HG03439 (cell line): ENCODE measurements around the gene SHMT2.

Experiments
- ATAC-seq: cut with Tn5 transposase; IDR thresholded peaks from one replicate; pipeline ENCODE4 v1.9.1; 2021; ENCODE audit warnings: mild to moderate bottlenecking, moderate library complexity; ENCODE audit not compliant: unreplicated experiment

The SHMT2 gene

DNA sequence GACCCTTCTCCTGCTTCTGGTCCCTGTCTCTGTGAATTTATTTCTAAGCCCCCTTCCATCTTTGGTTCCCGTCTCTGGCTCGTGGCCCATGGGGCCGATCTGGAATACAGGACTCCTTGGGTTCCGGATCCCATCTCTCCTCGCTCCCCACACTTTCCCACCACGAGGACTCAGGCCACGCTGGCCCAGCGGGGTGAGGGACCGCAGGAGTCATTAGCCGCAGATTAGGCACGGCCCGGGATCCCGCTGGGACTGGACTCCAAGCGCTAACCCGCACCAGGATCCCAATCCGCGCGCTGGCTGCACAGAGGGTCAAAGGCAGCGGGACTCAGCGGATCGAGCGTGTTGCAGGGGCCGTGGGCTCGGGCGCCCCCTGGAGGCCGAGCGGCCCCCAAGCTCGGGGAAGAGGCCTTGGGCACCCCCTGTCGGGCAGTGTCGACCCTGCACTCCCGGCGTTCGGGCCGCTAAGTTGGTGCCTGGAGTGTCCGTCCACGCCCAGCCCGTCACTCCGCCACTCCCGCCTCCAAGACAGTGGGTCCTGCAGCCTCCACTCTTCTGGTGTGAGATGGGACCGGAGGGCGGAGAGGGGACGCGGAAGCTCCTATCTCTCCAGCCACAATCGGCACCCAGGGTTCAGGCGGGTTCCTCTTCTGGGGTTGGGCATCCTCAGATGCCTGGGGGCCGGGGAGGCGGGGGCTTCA lies 9.5 kb downstream of the SHMT2 start:
- ATAC-seq, result peak; percentile 51

DNA sequence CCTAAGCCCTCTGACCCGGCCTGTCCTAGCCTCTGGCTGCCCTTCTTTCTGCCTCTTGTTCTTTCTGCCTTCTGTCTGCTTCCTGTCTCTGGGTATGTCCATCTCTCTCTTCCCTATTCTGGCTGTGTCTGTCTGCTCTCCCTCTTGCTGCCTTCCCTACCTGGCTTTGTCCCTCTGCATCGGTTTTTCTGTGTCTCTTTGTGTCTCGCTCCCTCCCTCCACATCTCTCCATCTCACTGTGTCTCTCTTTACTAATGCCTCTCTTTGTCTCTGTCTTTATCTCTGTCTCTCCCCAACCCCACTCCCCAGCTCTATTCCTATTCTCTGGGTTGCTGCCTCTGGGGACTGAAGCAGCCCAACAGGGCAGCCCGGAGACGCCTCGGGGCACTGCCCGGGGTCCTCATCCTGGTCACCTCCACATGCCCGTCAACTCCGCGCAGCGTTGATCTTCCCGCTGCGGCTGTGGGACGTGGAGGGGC lies 10.1 kb downstream of the SHMT2 start:
- ATAC-seq, result no peak

DNA sequence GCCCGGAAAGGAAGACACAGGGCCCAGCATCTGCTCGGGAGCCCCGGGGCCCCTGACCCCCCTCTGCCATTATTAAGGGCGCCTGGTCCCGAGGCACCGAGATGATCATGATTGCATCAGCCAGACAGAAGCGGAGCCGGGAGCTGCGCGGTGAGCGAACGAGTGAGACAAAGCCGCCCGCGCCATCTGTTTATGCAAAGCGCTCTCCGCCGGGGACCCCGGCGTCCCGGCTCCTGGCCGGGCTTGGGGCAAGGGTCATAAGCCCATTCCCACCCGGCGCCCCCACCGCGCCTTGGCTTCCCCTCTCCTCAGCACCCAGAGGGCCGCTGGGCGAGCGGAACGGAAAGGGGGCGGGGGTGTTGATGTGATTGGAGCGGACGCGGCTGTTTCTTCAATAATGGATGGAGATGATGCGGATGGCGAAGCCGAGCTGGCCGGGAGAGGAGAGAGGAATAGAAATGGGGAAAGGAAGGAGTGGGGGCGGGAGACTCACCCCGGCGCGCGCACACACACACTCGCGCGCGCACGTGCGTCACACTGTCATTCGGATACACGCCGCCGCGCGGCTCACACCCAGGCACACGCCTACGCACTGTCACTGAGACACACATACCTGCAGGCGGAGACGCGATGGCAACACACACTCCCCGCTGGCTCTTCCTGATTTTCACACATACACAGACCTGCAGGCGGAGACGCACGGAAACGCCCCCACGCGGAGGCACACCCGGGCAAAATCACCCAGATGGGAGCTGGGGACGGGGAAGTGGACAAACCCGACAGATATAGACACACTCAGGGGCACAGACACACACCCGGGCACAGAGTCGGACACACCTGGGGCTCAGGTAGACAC lies 10.8 kb downstream of the SHMT2 start:
- ATAC-seq, result peak; percentile 28

DNA sequence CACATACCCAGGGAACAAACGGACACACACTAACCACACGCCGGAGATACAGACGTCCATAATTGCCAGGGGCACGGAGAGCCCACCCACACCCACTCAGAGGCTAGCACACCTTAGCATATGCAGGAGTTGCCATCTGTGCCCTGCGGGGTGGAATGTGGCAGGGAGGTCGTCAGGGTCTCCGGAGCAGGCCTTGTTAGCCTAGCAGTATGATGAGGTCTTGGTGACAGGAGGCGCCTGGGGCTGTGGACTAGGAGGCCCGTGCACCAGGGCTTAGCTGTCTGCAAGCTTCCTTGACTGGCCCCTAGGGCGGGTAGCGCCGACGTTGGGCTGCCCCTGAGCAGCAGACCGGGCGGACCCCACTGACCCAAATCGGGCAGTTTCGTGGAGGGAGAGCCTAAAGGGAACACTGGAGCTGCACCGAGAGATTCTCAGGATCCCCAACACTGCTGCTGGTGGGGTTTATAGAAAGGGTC lies 11.5 kb downstream of the SHMT2 start:
- no peak for ATAC-seq

DNA sequence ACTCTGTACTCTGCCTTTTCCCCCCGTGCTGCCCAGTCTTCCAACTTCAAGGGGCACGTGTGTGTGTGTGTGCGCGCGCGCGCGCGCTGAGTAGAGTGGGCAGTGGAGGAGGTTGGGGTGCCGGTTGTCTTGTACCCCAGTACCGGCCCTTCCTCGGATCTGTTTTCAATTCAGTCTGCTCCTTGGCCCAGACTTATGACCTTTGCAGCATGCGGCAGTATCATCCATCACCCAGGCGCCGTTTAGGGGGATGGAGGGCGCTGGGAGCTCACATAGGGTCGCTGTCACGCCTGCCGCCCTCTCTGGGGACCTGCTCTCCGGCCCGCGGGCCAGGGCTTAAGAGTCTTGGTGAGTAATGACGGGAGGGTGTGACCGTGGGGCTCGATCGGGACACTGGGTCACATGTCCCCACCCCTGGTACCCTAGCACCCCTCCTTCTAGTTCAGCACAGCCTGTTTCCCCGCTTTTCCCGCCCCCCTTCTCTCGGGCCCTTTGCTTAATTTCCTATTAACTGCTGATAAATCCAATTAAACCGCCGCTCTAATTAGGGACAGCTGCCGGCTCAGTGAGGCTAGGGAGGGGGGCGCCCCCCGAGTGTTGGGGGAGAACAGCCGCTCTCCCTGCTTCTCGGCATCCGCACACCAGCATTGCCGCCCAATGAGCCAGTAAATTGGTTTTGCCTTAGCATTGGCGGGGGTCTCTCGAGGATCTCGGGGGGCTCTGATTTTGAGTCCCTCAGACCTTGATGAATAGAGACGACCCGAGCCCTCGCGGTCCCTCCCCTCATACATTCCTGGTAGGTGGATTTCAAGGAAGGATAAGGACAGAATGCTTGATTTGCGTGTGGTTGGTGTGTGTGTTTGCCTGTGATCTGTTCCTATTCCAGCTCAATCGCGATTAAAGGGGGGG lies 12.1 kb downstream of the SHMT2 start:
- ATAC-seq, result no peak

DNA sequence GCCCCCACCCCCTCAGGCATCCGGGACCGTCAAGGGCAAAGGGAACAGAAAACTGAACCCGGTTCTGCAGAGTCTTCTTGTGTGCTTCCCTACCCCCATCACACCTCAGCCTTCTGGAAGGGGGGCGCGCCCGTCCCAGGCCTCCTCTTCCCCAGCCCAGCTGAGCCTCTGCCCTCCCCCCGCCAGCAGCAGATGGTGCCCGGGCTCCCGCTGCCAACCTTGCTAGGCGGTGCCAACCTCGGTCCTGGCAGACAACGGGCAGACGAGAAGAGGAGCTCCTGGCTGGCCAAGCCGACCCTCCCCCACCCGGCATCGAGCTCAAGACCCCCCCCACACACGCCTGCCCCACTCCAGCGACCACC lies 12.8 kb downstream of the SHMT2 start:
- no peak for ATAC-seq

DNA sequence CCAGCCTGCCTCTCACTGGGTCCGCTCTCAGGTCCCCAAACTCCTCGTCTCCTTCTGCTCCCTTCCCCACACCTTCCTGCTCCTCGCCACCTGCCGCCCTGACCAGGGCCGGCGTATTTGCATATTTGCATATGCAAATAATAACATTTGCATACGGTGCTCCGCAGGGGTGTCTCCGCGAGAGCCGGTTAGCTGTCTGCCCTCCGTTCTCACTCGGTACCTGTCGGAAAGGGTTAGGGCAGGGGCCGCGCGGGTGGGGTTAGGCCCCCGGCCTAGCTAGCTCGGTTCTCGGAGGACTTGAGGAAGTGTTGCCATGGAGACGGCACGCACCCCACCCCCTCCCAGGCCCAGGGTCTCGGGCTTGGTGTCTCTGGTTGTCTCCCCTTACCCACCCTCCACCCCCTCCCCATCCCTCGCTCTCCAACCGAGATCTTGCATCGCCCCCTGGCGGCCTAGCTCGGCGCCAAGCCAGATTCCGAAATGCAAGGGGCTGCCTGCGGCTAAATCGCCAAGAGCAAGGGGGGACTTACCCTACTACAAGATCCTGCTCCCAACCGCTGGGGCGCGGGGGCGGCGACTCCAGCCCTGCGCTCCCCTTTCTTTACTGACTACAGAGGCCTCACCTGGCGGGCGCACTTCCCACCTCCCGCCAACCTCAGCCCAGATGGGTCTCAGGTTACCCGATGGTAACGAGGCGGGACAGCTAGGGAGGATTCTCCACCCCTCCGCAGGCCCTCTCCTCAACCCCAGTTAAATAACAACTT lies 13.4 kb downstream of the SHMT2 start:
- ATAC-seq, result no peak

DNA sequence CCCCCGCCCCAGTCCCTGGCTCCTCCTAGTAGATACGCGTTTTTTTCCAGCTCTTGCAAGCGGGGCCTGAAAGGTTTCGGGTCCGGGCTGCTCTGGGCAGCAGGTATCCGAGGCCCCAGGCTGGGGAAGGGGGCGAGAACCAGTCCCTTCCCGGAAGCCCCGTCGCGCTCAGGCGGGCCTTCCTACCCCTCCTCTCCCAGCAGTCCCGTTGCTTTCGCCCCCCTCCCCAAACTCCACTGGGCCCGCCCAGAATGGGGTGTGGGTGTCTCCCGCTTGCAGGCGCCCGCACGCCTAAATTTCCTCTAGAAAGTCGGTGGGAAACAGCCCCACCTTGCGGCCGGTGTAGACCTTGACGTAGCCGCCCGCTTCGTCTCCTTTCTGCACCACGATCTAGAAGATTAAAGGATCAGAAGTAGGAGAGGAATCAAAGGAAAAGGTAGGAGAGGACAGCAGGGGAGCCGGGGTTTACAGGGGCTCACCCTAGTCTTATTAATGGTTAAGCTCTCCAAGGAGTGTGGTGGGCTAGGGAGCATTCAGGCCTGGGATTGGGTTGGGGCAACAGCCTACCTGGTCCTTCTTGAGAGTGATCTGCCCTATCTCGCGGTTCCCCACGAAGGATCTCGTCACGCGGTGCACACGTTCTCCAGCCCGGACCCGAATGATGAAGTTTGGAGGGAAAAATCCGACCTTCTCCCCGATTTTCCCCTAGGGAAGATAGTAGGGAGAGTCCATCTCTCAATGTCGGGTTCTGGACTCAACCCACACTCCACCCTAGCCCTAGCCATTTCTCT lies 14.2 kb downstream of the SHMT2 start:
- no peak for ATAC-seq

DNA sequence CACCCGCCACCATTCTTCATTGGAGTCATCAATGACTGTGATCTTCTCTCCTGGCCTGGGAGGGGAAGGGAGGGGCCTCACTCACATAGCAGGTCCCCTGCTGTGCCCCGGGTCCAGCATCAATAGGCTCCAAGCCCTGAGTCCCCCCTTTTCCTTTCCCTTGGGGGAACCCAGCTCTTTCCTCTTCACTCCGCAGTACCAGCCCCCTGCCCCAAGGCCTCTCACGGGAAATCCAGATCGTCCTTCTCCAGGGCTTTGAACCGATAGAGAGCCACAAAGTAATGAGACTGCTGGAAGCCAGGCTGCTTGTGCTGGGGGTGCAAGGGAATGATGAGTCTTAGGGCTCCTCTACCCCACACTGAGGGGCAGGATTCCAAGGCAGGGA lies 14.8 kb downstream of the SHMT2 start:
- no peak for ATAC-seq

DNA sequence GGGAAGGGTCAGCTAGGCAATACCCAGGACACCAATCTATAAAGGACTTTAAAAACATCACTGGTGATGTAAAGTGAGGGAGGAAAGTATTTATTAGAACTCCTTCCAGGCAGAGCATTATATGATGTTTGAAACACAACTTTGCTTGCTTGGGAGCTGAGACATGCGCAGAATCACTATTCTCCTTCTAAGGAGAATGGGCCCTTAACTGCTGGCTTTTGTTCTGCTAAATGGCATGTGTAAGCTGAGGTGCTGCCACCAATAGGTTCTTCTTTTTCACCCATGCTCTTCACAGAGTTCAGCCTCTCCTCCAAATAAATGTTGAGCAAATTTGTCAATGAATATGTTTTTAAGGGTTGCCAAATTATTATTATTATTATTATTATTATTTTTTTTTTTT lies 17.5 kb downstream of the SHMT2 start:
- ATAC-seq, result no peak

DNA sequence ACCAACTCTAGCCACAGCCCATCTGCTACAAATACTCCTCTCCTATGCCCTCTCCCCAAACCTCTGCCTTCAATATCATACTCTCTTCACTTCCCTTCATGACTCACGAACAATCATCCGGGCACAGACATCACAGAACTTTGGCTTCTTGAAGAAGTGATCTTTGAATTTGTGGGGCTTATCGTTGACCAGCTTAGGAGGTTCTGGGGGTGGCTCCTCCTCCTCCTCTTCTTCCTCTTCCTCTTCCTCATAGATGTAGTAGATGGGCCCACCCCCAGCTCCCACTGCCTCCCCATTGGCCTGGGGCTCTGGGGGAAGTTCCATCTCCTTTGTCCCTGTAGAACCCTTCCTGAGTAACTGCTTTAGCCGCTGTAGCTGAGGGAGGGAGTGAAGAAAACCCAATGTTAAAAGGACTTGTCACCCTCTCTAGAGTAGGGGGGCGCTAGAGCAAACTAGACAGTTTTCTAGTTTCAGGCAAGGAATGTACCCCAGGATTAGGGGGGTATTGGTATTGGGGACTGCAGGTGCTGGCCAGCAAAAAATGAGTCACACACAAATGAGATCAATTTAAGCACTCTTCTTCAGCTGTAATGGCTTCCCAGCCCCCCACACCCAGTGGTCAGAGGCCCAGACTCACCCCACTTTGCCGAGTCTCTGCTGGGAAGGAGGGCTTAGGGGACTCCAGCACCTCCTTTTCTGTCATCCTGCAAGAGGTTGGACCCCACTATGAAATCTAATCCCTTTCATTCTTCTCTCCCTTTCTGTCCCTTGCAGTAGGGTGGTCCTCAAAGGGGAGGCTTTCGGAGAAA lies 19.6 kb downstream of the SHMT2 start:
- no peak for ATAC-seq

DNA sequence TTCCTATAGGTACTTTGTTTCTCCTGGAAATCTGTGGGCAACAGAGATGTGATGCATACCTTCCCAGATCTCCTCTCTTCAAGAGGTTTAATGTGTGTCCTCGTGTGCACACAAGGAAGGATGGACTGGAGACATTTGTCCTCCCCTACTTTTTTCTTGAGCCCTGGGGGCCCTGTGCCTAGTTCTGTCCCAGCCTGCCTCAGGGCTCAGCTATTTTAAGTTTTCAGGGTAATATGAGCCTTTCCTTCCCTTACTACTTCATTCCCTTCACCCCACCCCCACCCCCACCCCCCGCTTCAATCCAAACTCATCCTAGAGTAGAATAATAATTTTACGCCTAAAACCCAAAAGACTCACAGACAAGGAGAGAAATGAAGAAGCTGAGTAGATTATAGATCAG lies 21.0 kb downstream of the SHMT2 start:
- ATAC-seq, result no peak

DNA sequence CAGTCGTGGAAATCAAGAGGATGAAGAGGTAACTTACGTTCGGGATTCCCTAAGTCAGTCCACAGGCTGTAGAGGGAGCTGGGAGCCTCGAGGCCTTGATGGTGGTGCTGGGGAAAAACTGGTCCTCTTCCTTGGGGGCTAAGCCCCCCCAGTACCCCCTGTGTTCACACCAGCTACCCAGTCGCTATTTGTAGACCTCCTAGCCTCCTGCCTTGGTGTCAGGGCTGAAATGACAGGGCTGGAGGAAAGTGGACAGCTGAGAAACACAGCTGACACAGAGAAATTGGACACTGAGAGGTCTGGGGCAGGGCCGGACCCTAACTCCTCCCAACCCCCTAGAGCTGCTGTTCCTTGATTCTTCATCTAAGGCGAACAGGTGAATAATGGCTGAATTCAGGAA lies 21.4 kb downstream of the SHMT2 start, which contains the start of gene STAC3:
Gene STAC3 (minus strand): TSS at position 232 of the 400 bp plus-strand sequence. CDS start 1,551 bp downstream, outside the sequence.
- no peak for ATAC-seq

DNA sequence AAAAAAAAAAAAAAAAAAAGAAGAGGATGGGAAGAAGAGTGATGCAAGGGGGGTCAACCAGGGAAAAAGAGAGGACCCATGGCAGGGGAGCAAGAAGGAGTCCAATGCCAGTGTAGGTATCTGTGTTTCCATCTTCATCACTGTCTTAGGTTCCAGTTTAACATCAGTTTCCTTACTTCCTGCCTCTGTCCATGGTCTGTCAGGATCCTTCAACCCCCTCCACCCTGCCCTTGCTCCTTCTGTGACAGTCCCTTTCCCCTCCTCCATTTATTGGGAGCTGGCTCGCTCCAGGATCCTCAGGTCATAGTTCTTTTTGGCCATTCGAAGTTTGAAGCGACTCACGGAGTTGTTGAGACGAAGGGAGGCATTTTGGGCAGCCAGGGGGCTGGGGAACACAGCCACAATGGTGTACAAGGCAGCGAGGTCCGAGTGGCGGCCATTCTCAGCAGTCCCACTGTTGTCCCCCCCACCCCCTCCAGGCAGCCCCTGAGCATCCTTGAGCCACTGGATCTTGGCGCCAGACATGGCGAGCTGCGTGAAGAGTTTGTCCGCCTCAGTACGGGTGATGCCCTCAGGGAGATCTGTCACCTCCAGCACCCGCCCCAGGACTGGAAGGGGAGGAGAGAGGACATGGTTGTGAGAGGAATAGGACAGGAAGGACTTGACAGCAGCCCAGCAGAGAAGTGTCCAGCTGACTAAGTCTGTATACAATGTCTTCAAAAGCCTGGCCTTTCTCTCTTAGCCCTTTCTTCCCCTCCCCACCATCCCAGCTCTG lies 25.2 kb downstream of the SHMT2 start:
- no peak for ATAC-seq

DNA sequence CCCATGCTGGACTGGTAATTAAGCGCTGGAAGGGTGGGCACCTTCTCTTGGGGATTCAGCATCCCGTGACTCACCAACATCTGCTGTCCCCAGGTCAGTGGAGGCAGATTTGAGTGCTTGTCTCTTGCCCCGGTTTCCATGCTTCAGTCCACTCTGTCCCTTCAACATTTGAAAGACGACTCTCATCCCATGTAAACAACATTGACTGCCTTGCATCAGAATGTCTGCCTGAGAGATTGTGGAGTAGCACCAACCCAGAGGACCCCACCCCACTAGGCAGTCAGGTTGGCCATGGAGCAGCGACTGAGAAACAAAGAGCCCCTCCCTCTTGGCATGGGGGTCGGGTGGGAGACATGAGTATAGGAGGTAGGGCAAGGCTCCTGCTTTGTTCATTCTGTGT lies 26.4 kb downstream of the SHMT2 start:
- ATAC-seq, result no peak

DNA sequence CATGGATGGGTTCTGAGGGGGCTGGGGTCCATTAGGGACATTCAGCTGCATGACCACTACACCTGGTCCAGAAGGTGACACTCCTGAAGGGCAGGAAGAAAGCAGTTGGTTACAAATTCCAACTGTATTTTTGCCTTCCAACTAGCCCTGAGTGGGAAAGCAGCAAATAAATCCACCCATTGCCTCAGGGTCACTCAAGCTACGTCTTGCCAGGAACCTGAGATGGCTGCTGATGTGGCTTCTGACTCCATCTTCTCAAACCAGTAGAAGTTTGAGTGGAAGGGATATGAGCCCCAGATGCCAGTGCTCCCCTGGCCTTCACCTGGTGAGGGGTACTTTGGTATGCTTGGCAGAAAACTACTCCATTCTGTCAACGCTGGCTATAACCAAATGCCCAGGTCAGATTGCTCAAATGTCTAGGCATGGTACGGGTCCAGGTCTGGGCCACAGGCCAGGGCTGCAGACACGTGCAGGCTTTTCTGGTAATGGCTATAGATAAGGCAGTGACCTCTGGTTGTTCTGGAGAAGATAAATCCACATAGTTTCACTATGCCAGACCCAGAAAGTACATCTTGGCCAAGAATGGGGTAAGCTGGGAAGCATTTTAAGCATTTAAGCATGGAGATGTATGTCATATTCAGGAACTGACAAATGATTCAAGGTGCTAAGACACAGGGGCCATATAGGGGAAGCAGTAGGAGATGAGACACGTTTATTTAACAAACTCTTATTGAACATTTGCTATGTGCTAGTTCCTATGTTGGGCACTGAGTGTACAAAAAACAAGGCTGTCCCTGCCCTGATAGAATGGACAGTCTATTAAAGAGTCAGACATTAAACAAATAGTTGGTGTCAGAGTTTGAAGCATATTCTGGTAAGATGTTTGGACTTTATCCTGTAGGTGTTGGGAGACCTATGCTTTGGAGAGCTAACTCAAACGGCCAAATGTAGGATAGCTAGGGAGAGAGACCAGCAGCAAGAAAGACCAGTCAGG lies 29.8 kb downstream of the SHMT2 start:
- ATAC-seq, result no peak

DNA sequence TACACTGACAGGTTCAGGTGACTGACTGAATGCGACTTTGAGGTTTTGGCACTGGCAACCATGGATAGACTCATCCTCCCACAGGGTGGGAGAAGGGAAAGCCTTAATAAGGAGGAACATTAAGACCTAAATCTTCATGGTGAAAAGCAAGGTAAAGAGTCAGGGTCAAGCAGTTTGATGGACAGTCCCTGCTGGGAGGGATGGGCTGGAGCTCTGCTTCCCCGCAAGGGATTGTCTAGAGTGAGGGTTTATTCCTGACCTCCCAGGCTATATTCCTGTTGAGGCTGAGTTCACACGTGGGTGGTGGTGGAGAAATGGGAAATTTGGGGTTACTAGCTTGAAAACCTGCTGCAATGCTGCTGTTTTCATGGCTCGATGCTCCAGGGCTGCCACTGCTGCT lies 30.9 kb downstream of the SHMT2 start:
- no peak for ATAC-seq
